ENCODE data around the gene MAGI2.

- TF ChIP-seq CTCF (conservative IDR thresholded peaks at IDR 0.05; ENCODE audit: low read depth, low read length) (no peak), EZH2 (IDR thresholded peaks at IDR 0.05; ENCODE audit: borderline replicate concordance, low read depth, low read length, poor library complexity, severe bottlenecking) (no peak)
Measured at GRCh38 chr7:78420001-78420400, 1033.5 kb downstream of the MAGI2 start.

Data from A673 (cell line).